K562 (cell line): Measurements from ENCODE around the gene KCNB1. TPM values are rescaled to one million over a fixed set of nuclear protein-coding genes. Genes with fewer than 3 reads are reported as not detected.
A peak's percentile ranks its signal among the peaks of the same experiment; 100 is the strongest.

ENCODE experiments used
- ATAC-seq: fragments of 200-7000 bp; cut with Tn5 transposase; 3 replicates; pipeline ENCODE4 v1.9.1; 2020; ENCODE audit warnings: moderate library complexity
- BruUV-seq: library from RNA; stranded (reverse); fragments of 400-500 nt; replicated peaks from 2 replicates; lab custom pipeline; 2021; lab: Mats Ljungman, UMichigan
- CTCF ChIA-PET: fragments of 300-600 bp; formaldehyde crosslinking; extraction: SDS; loops from one replicate; lab custom pipeline; 2021; ENCODE audit warnings: low intra/inter-chr PET ratio; lab: Yijun Ruan, JAX
- POLR2A ChIA-PET: fragments of 300-600, 350-650 bp; sonication (Branson Sonifier 250); formaldehyde crosslinking; extraction: SDS; loops from one replicate; lab custom pipeline; 2021; ENCODE audit warnings: antibody characterized with exemption, inconsistent platforms; lab: Yijun Ruan, JAX
- DNase-seq, 4 experiments: peaks; one replicate each; pipeline versions ENCODE4 v3.0.0 to v3.0.0-alpha.2; 2011 to 2018; ENCODE audit warnings: low spot score in 3 of 4, mixed read lengths in 3 of 4; ENCODE audit errors: extremely low read depth in 1 of 4
- FAIRE-seq: peaks from 2 replicates; lab custom pipeline; 2011; peaks lifted over from hg19 to GRCh38; lab: Jason Lieb, UNC
- H2AFZ ChIP-seq: 2 replicates; pipeline ENCODE4 v1.6.0; 2011; ENCODE audit warnings: low read depth, low read length, control low read depth, inconsistent platforms
- H3K27ac ChIP-seq: fragments of 200-600 bp; 3 replicates; pipeline ENCODE4 v1.8.0; 2011; ENCODE audit warnings: low read depth, mild to moderate bottlenecking, control low read depth, inconsistent platforms, low read length, moderate library complexity, mixed read lengths; ENCODE audit errors: extremely low read depth
- H3K27me3 ChIP-seq, 2 experiments: fragments of 300-600 bp in 1 of 2; 2 replicates in 1 of 2; 3 replicates in 1 of 2; pipeline versions ENCODE4 v1.6.0 to v1.8.0; 2011; ENCODE audit warnings: inconsistent platforms in 2 of 2, low read length in 2 of 2, mild to moderate bottlenecking in 1 of 2, mixed read lengths in 1 of 2, moderate library complexity in 1 of 2; ENCODE audit not compliant: control insufficient read depth in 2 of 2, insufficient read depth in 2 of 2
- H3K36me3 ChIP-seq: fragments of 300-600 bp; 3 replicates; pipeline ENCODE4 v1.8.0; 2011; ENCODE audit warnings: mild to moderate bottlenecking, low read length, inconsistent platforms; ENCODE audit not compliant: control insufficient read depth, insufficient read depth
- H3K4me1 ChIP-seq, 2 experiments: fragments of 200-600 bp in 1 of 2; replicated peaks in 1 of 2; 2 replicates in 1 of 2; 3 replicates in 1 of 2; pipeline versions ENCODE4 v1.5.1 to v1.8.0; 2011; ENCODE audit warnings: inconsistent platforms in 2 of 2, low read length in 2 of 2, mild to moderate bottlenecking in 1 of 2, mixed read lengths in 1 of 2, moderate library complexity in 1 of 2; ENCODE audit not compliant: control insufficient read depth in 2 of 2, insufficient read depth in 2 of 2
- H3K4me2 ChIP-seq: 2 replicates; pipeline ENCODE4 v1.6.1; 2011; ENCODE audit warnings: low read length, control low read depth, inconsistent platforms, mixed read lengths; ENCODE audit not compliant: insufficient read depth
- H3K4me3 ChIP-seq: fragments of 200-600 bp; sonication (generic), shearing (Covaris generic); 2 replicates; pipeline ENCODE4 v1.5.1; 2016; ENCODE audit warnings: control low read depth, inconsistent platforms
- H3K79me2 ChIP-seq: fragments of 200-600 bp; 3 replicates; pipeline ENCODE4 v1.8.0; 2011; ENCODE audit warnings: low read length, inconsistent platforms; ENCODE audit not compliant: control insufficient read depth, insufficient read depth
- H3K9ac ChIP-seq, 2 experiments: 2 replicates each; pipeline versions ENCODE4 v1.6.0 to v1.6.1; 2011; ENCODE audit warnings: low read depth in 2 of 2, low read length in 2 of 2, control low read depth in 1 of 2, inconsistent platforms in 1 of 2, mild to moderate bottlenecking in 1 of 2, mixed read lengths in 1 of 2; ENCODE audit not compliant: insufficient read depth in 1 of 2
- H3K9me1 ChIP-seq: one replicate; pipeline ENCODE4 v1.6.0; 2011; ENCODE audit warnings: inconsistent platforms, mild to moderate bottlenecking, low read length, moderate library complexity; ENCODE audit not compliant: control insufficient read depth, insufficient read depth
- H3K9me3 ChIP-seq: replicated peaks from 2 replicates; pipeline ENCODE4 v1.5.1; 2011; ENCODE audit warnings: low read depth, low read length, inconsistent platforms; ENCODE audit not compliant: control insufficient read depth, insufficient read depth
- H4K20me1 ChIP-seq: replicated peaks from 2 replicates; pipeline ENCODE4 v1.6.1; 2011; ENCODE audit warnings: low read length, inconsistent platforms, mixed read lengths; ENCODE audit not compliant: control insufficient read depth, insufficient read depth
- BRCA1 ChIP-seq, 2 experiments: fragments of 450-650 bp in 1 of 2; sonication (generic) in 1 of 2; formaldehyde crosslinking in 1 of 2; IDR thresholded peaks; 2 replicates each; pipeline versions ENCODE4 v1.5.0 to v1.6.1; 2017 to 2020; ENCODE audit warnings: mild to moderate bottlenecking in 1 of 2, missing genetic modification reagents in 1 of 2
- CBFA2T2 ChIP-seq: fragments of 450-650 bp; conservative IDR thresholded peaks from 2 replicates; pipeline ENCODE4 v1.6.1; 2017; ENCODE audit warnings: mild to moderate bottlenecking
- CREB3L1 ChIP-seq: fragments of 450-650 bp; IDR thresholded peaks from 2 replicates; pipeline ENCODE4 v1.6.1; 2014; ENCODE audit warnings: low read depth, mild to moderate bottlenecking, moderate library complexity, borderline replicate concordance
- HCFC1 ChIP-seq: IDR thresholded peaks from 2 replicates; pipeline ENCODE4 v1.6.1; 2012; ENCODE audit warnings: low read depth, low read length, improper control_type of control experiment
- HLTF ChIP-seq: fragments of 450-650 bp; IDR thresholded peaks from 2 replicates; pipeline ENCODE4 v1.6.1; 2016
- NFIC ChIP-seq: fragments of 450-650 bp; IDR thresholded peaks from 2 replicates; pipeline ENCODE4 v1.6.1; 2017; ENCODE audit warnings: mild to moderate bottlenecking, inconsistent platforms
- NFYB ChIP-seq: IDR thresholded peaks from 2 replicates; pipeline ENCODE4 v1.6.1; 2011; ENCODE audit warnings: mild to moderate bottlenecking, moderate library complexity; ENCODE audit not compliant: insufficient read length; ENCODE audit errors: extremely low read depth
- PHB ChIP-seq: fragments of 250-450 bp; sonication (Bioruptor Pico); IDR thresholded peaks from 2 replicates; pipeline ENCODE4 v1.5.0; 2021
- PTTG1 ChIP-seq: fragments of 450-650 bp; IDR thresholded peaks from 2 replicates; pipeline ENCODE4 v1.6.1; 2016; ENCODE audit warnings: low read depth, mild to moderate bottlenecking, missing genetic modification characterization, missing compliant biosample characterization
- RBM25 ChIP-seq: fragments of 200-400 bp; formaldehyde crosslinking; IDR thresholded peaks from 2 replicates; pipeline ENCODE4 v1.6.1; 2018; ENCODE audit warnings: low read length, low read depth, moderate library complexity; ENCODE audit not compliant: severe bottlenecking
- SMARCA5 ChIP-seq: fragments of 450-650 bp; IDR thresholded peaks from 2 replicates; pipeline ENCODE4 v1.6.1; 2016
- TEAD4 ChIP-seq, 2 experiments: sonication (generic) in 1 of 2; formaldehyde crosslinking in 1 of 2; IDR thresholded peaks; 2 replicates each; pipeline versions ENCODE4 v1.6.1 to v1.8.0; 2012 to 2022; ENCODE audit warnings: borderline replicate concordance in 1 of 2, inconsistent platforms in 1 of 2, low read length in 1 of 2, mild to moderate bottlenecking in 1 of 2, missing genetic modification reagents in 1 of 2
- TFAP4 ChIP-seq: sonication (generic); formaldehyde crosslinking; IDR thresholded peaks from 2 replicates; pipeline ENCODE4 v1.8.0; 2022; ENCODE audit warnings: missing genetic modification reagents, mild to moderate bottlenecking, moderate library complexity, borderline replicate concordance
- TOE1 ChIP-seq, 2 experiments: fragments of 450-650 bp in 1 of 2; sonication (generic) in 1 of 2; formaldehyde crosslinking in 1 of 2; IDR thresholded peaks; 2 replicates each; pipeline versions ENCODE4 v1.7.1 to v1.8.0; 2016 to 2022; ENCODE audit warnings: borderline replicate concordance in 2 of 2, mild to moderate bottlenecking in 2 of 2, antibody characterized with exemption in 1 of 2, inconsistent platforms in 1 of 2, low read depth in 1 of 2, missing genetic modification reagents in 1 of 2, moderate library complexity in 1 of 2
- USF1 ChIP-seq: sonication (generic); formaldehyde crosslinking; IDR thresholded peaks from 2 replicates; pipeline ENCODE4 v1.9.0; 2022; ENCODE audit warnings: mild to moderate bottlenecking, missing genetic modification reagents
- YY1 ChIP-seq, 3 experiments: IDR thresholded peaks; 2 replicates each; pipeline ENCODE4 v1.6.1; 2011; ENCODE audit warnings: low read length in 2 of 3, mild to moderate bottlenecking in 2 of 3, moderate library complexity in 2 of 3, borderline replicate concordance in 1 of 3, control low read depth in 1 of 3, low read depth in 1 of 3; ENCODE audit not compliant: insufficient read depth in 3 of 3, insufficient replicate concordance in 2 of 3, control insufficient read depth in 1 of 3, insufficient read length in 1 of 3; ENCODE audit errors: extremely low read depth in 1 of 3
- ZNF184 ChIP-seq: sonication (generic); formaldehyde crosslinking; IDR thresholded peaks from 2 replicates; pipeline ENCODE4 v1.5.0; 2020; ENCODE audit warnings: missing genetic modification reagents
- WGBS: fragments of 100-300 bp; shearing (Covaris generic); methylation state at CpG from one replicate; pipeline ENCODE4 v1.1.6; 2016; ENCODE audit warnings: low coverage, mixed read lengths; ENCODE audit not compliant: insufficient coverage; ENCODE audit errors: missing lambda C conversion rate; 5-methylcytosine and 5-hydroxymethylcytosine counted together
- in situ Hi-C: fragments of 300-500 bp; cut with MboI; formaldehyde crosslinking; loops from 4 replicates; pipeline ENCODE4 v1.15.0; 2018; ENCODE audit warnings: inconsistent platforms, mixed read lengths
- intact Hi-C: fragments of 100-400 bp; cut with micrococcal nuclease; formaldehyde crosslinking; loops from 2 replicates; pipeline ENCODE4 v1.14.2; 2022
- polyA plus RNA-seq, 8 experiments: library from polyadenylated mRNA; depleted of rRNA in 4 of 8; stranded (reverse) in 5 of 8; unstranded in 3 of 8; fragments of >200 nt; fragmentation: Nextera tagmentation in 2 of 8; fragmentation: Illumina TruSeq in 1 of 8; extraction: Ambion mirVana in 2 of 8; extraction: Trizol in 1 of 8; gene quantifications; 2 replicates each; pipeline versions ENCODE4 v1.2.1 to v1.2.3, GENCODE V29; 2011 to 2014; ENCODE audit warnings: inconsistent platforms in 1 of 8, missing spikeins in 1 of 8
- total RNA-seq, 7 experiments: library from RNA; depleted of rRNA in 6 of 7; stranded (reverse); fragments of >200 nt in 6 of 7; fragmentation: Illumina TruSeq in 2 of 7; extraction: Trizol in 2 of 7; gene quantifications; 2 replicates each; pipeline versions ENCODE4 v1.2.1 to v1.2.3, GENCODE V29; 2011 to 2021; ENCODE audit warnings: low replicate concordance in 1 of 7

The KCNB1 gene
- total and polyA plus RNA-seq, 9 of the 15 experiments (the other 6 are each of a cell fraction or from before 2014, with no cell fraction given) = 0.01 to 0.06 TPM; not detected in 7

- DNase-seq = peak; percentile 37 to 54 (median 42)
- WGBS = 2% methylated on average over 3 of the region's 3 CpGs
- no peak overlapping the region for H3K4me3 ChIP-seq
- ChIA-PET POLR2A (no interaction called here), CTCF (no interaction called here)
- no peaks in the 10 kb centered on the region for H3K9me3 ChIP-seq
- H3K9ac ChIP-seq = no peak overlapping the region
- no TSS peak for BruUV-seq
- no peak overlapping the region for H3K4me2 ChIP-seq
- ATAC-seq = peak; percentile 86
- intact Hi-C loops (no loop called here), in situ Hi-C loops (no loop called here)
- H3K9me1 ChIP-seq = no peaks in the 10 kb centered on the region
- no peaks in the 10 kb centered on the region for H3K4me1 ChIP-seq
- H3K79me2 ChIP-seq = no peaks in the 10 kb centered on the region
- peak; percentile 11 for FAIRE-seq
- no peaks in the 10 kb centered on the region for H4K20me1 ChIP-seq
- H2AFZ ChIP-seq = no peak overlapping the region
- H3K27me3 ChIP-seq = peaks cover 6 to 13% of the 10 kb centered on the region in 2 experiments; a peak in 4 of 5 replicates
- H3K27ac ChIP-seq = no peak overlapping the region
- no peaks in the 10 kb centered on the region for H3K36me3 ChIP-seq
- TF ChIP-seq HLTF = peak; percentile 60; the same call in 1 of the 2 replicates
- no peak for TF ChIP-seq CREB3L1
- no peak for TF ChIP-seq TFAP4 (CRISPR knock-in tag)
- 0 out of 2 replicates have a peak, but pooled peaks have one; percentile 24 for TF ChIP-seq TEAD4 (IDR thresholded peaks at IDR 0.05; ENCODE audit: low read length)
- TF ChIP-seq TEAD4 (CRISPR knock-in tag; IDR thresholded peaks at IDR 0.05; ENCODE audit: borderline replicate concordance) = no peak
- TF ChIP-seq BRCA1 (IDR thresholded peaks at IDR 0.05) = no peak
- no peak for TF ChIP-seq BRCA1 (CRISPR knock-in tag; IDR thresholded peaks at IDR 0.05)
- no peak for TF ChIP-seq NFIC
- peak; percentile 71 for TF ChIP-seq USF1 (CRISPR knock-in tag)
- peak; percentile 79 for TF ChIP-seq RBM25
- peak; percentile 84 for TF ChIP-seq HCFC1
- TF ChIP-seq NFYB = peak; percentile 65
- no peak for TF ChIP-seq PHB (CRISPR knock-in tag)
- peak in 1 of 3 experiments; percentile 29 for TF ChIP-seq YY1 (IDR thresholded peaks at IDR 0.05; ENCODE audit: borderline replicate concordance in 1 of 3, control insufficient read depth in 1 of 3, extremely low read depth in 1 of 3, insufficient read depth in 3 of 3, insufficient read length in 1 of 3, insufficient replicate concordance in 2 of 3, low read depth in 1 of 3, low read length in 2 of 3)
- TF ChIP-seq SMARCA5 = peak; percentile 23; the same call in 1 of the 2 replicates
- 0 out of 2 replicates have a peak, but pooled peaks have one; percentile 4 for TF ChIP-seq CBFA2T2
- no peak for TF ChIP-seq ZNF184
- TF ChIP-seq TOE1 (IDR thresholded peaks at IDR 0.05; ENCODE audit: borderline replicate concordance) = peak; percentile 86
- TF ChIP-seq TOE1 (CRISPR knock-in tag; IDR thresholded peaks at IDR 0.05; ENCODE audit: borderline replicate concordance, low read depth) = no peak
- TF ChIP-seq PTTG1 = no peak
These were observed 19.4 kb upstream of the KCNB1 start for GRCh38 chr20:49501917-49502316.
